Measurements from ENCODE around the gene ABCC6. TPM values are rescaled to one million over a fixed set of nuclear protein-coding genes. Genes with fewer than 3 reads are reported as not detected.

ABCC6 gene
- total and polyA plus RNA-seq, 2 donors (not counting 3 experiments of a cell fraction or from before 2014, with no cell fraction given) = 0.07 to 0.84 TPM

GRCh38 chr16:16109453-16110110 is 113.7 kb downstream of the ABCC6 start:
- Histone ChIP-seq H3K9me1 (replicated peaks; ENCODE audit: control insufficient read depth, extremely low read depth, insufficient read depth, low read length) (no peaks in the 10 kb centered on the region), H3K9ac (replicated peaks; ENCODE audit: extremely low read depth, insufficient read depth, low read length) (no peak overlapping the region), H3K79me2 (ENCODE audit: control insufficient read depth, insufficient read depth, low read length) (no peaks in the 10 kb centered on the region), H3K4me1 (ENCODE audit: control insufficient read depth, extremely low read depth, insufficient read depth, low read length) (no peaks in the 10 kb centered on the region), H2AFZ (ENCODE audit: low read depth, low read length) (no peak overlapping the region), H3K27ac (ENCODE audit: insufficient read depth, low read depth, low read length) (no peak overlapping the region), H4K20me1 (replicated peaks; ENCODE audit: control insufficient read depth, extremely low read depth, insufficient read depth, low read length) (no peaks in the 10 kb centered on the region), H3K4me2 (ENCODE audit: insufficient read depth, low read length) (no peak overlapping the region), H3K9me3 (replicated peaks; ENCODE audit: control insufficient read depth, insufficient read depth, low read length) (no peaks in the 10 kb centered on the region), H3K4me3 (replicated peaks in 1 of 3; ENCODE audit: insufficient read depth in 1 of 3, low read depth in 1 of 3, low read length in 3 of 3) (no peak overlapping the region), H3K27me3 (ENCODE audit: control insufficient read depth in 2 of 2, insufficient read depth in 2 of 2, low read length in 2 of 2) (no peaks in the 10 kb centered on the region), H3K36me3 (ENCODE audit: control insufficient read depth in 2 of 2, extremely low read depth in 1 of 2, insufficient read depth in 2 of 2, low read length in 2 of 2) (peaks cover 15 to 35% of the 10 kb centered on the region in 2 experiments)
- no TSS peak for BruUV-seq (replicated peaks)
- no peak for FAIRE-seq
- ChIA-PET CTCF (no interaction called here), POLR2A (no interaction called here)
- TF ChIP-seq POLR2AphosphoS5 (IDR thresholded peaks at IDR 0.05; ENCODE audit: insufficient read depth, low read depth, low read length) (no peak), EZH2 (IDR thresholded peaks at IDR 0.05; ENCODE audit: borderline replicate concordance, low read depth, low read length, severe bottlenecking) (no peak), MYC (IDR thresholded peaks at IDR 0.05; ENCODE audit: low read depth, low read length) (no peak)
- intact Hi-C loops (cut with micrococcal nuclease) = no loop called here
- no peak for DNase-seq (ENCODE audit: low read depth, low spot score)
- dilution Hi-C loops (cut with MboI; ENCODE audit: extremely low pct_ligation_motif_present, low sequenced_read_pairs) = no loop called here

- intact Hi-C loops (cut with micrococcal nuclease) (no loop called here), dilution Hi-C loops (cut with MboI; ENCODE audit: extremely low pct_ligation_motif_present, low sequenced_read_pairs) (no loop called here)
- FAIRE-seq (no peak), DNase-seq (ENCODE audit: low read depth, low spot score) (no peak)
- Histone ChIP-seq H3K4me3 (replicated peaks in 1 of 3; ENCODE audit: insufficient read depth in 1 of 3, low read depth in 1 of 3, low read length in 3 of 3) (no peak overlapping the region), H4K20me1 (replicated peaks; ENCODE audit: control insufficient read depth, extremely low read depth, insufficient read depth, low read length) (no peaks in the 10 kb centered on the region), H3K9me3 (replicated peaks; ENCODE audit: control insufficient read depth, insufficient read depth, low read length) (no peaks in the 10 kb centered on the region), H3K27ac (ENCODE audit: insufficient read depth, low read depth, low read length) (no peak overlapping the region), H2AFZ (ENCODE audit: low read depth, low read length) (no peak overlapping the region), H3K9ac (replicated peaks; ENCODE audit: extremely low read depth, insufficient read depth, low read length) (no peak overlapping the region), H3K79me2 (ENCODE audit: control insufficient read depth, insufficient read depth, low read length) (no peaks in the 10 kb centered on the region), H3K9me1 (replicated peaks; ENCODE audit: control insufficient read depth, extremely low read depth, insufficient read depth, low read length) (no peaks in the 10 kb centered on the region), H3K4me1 (ENCODE audit: control insufficient read depth, extremely low read depth, insufficient read depth, low read length) (no peaks in the 10 kb centered on the region), H3K36me3 (ENCODE audit: control insufficient read depth in 2 of 2, extremely low read depth in 1 of 2, insufficient read depth in 2 of 2, low read length in 2 of 2) (peaks cover 19 to 35% of the 10 kb centered on the region in 2 experiments), H3K4me2 (ENCODE audit: insufficient read depth, low read length) (no peak overlapping the region), H3K27me3 (ENCODE audit: control insufficient read depth in 2 of 2, insufficient read depth in 2 of 2, low read length in 2 of 2) (no peaks in the 10 kb centered on the region)
- BruUV-seq (replicated peaks) = no TSS peak
- ChIA-PET CTCF (interaction anchor here (0.7 kb wide), 2 partner anchors 12 to 266 kb away, joined by 3 read pairs; no protein-coding TSS in a partner anchor), POLR2A (no interaction called here)
- no peak for TF ChIP-seq GATA2 (IDR thresholded peaks at IDR 0.05; ENCODE audit: insufficient read depth, insufficient read length, low read depth, low read length)
- TF ChIP-seq CTCF (IDR thresholded peaks at IDR 0.05; ENCODE audit: extremely low read depth in 1 of 2, insufficient read depth in 1 of 2, low read depth in 1 of 2, low read length in 2 of 2) = no peak
- no peak for TF ChIP-seq POLR2AphosphoS5 (IDR thresholded peaks at IDR 0.05; ENCODE audit: insufficient read depth, low read depth, low read length)
- no peak for TF ChIP-seq MAX (IDR thresholded peaks at IDR 0.05; ENCODE audit: insufficient read depth, insufficient read length)
- TF ChIP-seq EZH2 (IDR thresholded peaks at IDR 0.05; ENCODE audit: borderline replicate concordance, low read depth, low read length, severe bottlenecking) = no peak
- no peak for TF ChIP-seq FOS (IDR thresholded peaks at IDR 0.05; ENCODE audit: borderline replicate concordance, insufficient read depth, low read length)
- TF ChIP-seq MYC (IDR thresholded peaks at IDR 0.05; ENCODE audit: low read depth, low read length) = no peak
- TF ChIP-seq JUN (IDR thresholded peaks at IDR 0.05; ENCODE audit: borderline replicate concordance, insufficient read depth, insufficient read length, low read depth) = no peak
- no peak for TF ChIP-seq POLR2A (IDR thresholded peaks at IDR 0.05; ENCODE audit: low read depth, low read length)
These were observed 114.5 kb downstream of the ABCC6 start for GRCh38 chr16:16108759-16109158.

All from endothelial cell of umbilical vein (primary cell).